ENCODE data around the gene GIN1.

GIN1 gene

DNA sequence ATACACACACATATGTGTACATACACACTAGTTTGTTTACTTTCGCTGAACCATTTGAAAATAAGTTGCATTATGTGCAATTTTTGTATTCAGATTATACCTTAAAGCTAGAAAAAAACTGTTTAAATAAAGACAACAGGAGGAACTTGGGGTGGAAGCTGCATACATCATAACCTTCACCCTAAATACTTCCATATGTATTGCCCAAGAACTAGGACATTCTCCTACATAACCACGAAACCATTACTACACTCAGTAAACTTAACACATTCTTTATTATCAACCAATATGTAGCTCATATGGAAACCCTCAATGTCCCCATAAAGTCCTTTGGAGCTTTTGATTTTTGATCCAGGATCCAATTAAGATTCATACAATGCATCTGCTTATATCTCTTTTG, 83.3 kb downstream of the GIN1 start:
- WGBS, 2 experiments (ENCODE audit: insufficient coverage in 2 of 2): 78 to 90% methylated on average over 1 of the region's 2 CpGs

More for the DNA sequence above, 83.3 kb downstream of the GIN1 start:
- no peak overlapping the region for H3K27ac ChIP-seq (ENCODE audit: low read depth, low read length, severe bottlenecking)
- H3K36me3 ChIP-seq (ENCODE audit: control insufficient read depth, insufficient read depth, low read length): peaks cover 10% of the 10 kb centered on the region
- H3K4me3 ChIP-seq (ENCODE audit: extremely low read depth, insufficient read depth, low read length, poor library complexity, severe bottlenecking): no peak overlapping the region
- no peaks in the 10 kb centered on the region for H3K4me1 ChIP-seq (ENCODE audit: control insufficient read depth, insufficient read depth, low read length, poor library complexity, severe bottlenecking)
- peaks cover 9% of the 10 kb centered on the region for H3K9me3 ChIP-seq (ENCODE audit: control insufficient read depth, low read length)

Data from mesodermal cell (in vitro differentiated cells).